NT2/D1 (cell line): ENCODE data around the gene ZBTB20.

Experiments used
- DNase-seq: peaks from one replicate; pipeline ENCODE4 v3.0.0-alpha.2; 2011; ENCODE audit warnings: low read depth, low spot score
- H3K27me3 ChIP-seq: 2 replicates; pipeline ENCODE4 v1.6.0; 2011; ENCODE audit warnings: mild to moderate bottlenecking; ENCODE audit not compliant: insufficient read length, insufficient read depth
- H3K36me3 ChIP-seq: 2 replicates; pipeline ENCODE4 v1.6.1; 2011; ENCODE audit warnings: mild to moderate bottlenecking, low read length, mixed read lengths; ENCODE audit not compliant: insufficient read depth, insufficient read length
- H3K4me1 ChIP-seq: 2 replicates; pipeline ENCODE4 v1.5.1; 2011; ENCODE audit not compliant: insufficient read depth, insufficient read length
- H3K4me3 ChIP-seq: 2 replicates; pipeline ENCODE4 v1.5.1; 2011; ENCODE audit warnings: low read depth; ENCODE audit not compliant: insufficient read length
- H3K9ac ChIP-seq: 2 replicates; pipeline ENCODE4 v1.6.0; 2011; ENCODE audit warnings: low read depth; ENCODE audit not compliant: insufficient read length
- H3K9me3 ChIP-seq: 2 replicates; pipeline ENCODE4 v1.5.1; 2011; ENCODE audit warnings: mild to moderate bottlenecking, low read length; ENCODE audit not compliant: insufficient read depth
- SUZ12 ChIP-seq: IDR thresholded peaks from 2 replicates; pipeline ENCODE4 v1.6.1; 2011; ENCODE audit not compliant: insufficient read length, insufficient read depth; ENCODE audit errors: extremely low read depth
- YY1 ChIP-seq: IDR thresholded peaks from 2 replicates; pipeline ENCODE4 v1.6.1; 2011; ENCODE audit not compliant: insufficient read length, insufficient read depth
- ZNF274 ChIP-seq: IDR thresholded peaks from 2 replicates; pipeline ENCODE4 v1.6.1; 2011; ENCODE audit warnings: mild to moderate bottlenecking, low read depth, low read length

The ZBTB20 gene

GRCh38 chr3:114624571-114625181 lies 522.4 kb downstream of the ZBTB20 start:
- Histone ChIP-seq H3K4me3 (no peak overlapping the region), H3K36me3 (no peaks in the 10 kb centered on the region), H3K27me3 (no peaks in the 10 kb centered on the region), H3K4me1 (no peaks in the 10 kb centered on the region), H3K9ac (no peak overlapping the region), H3K9me3 (no peaks in the 10 kb centered on the region)
- DNase-seq, result no peak
- TF ChIP-seq SUZ12 (no peak), ZNF274 (no peak), YY1 (no peak)

- Histone ChIP-seq H3K36me3 (no peaks in the 10 kb centered on the region), H3K4me3 (no peak overlapping the region), H3K4me1 (no peaks in the 10 kb centered on the region), H3K27me3 (no peaks in the 10 kb centered on the region), H3K9me3 (no peaks in the 10 kb centered on the region), H3K9ac (no peak overlapping the region)
- no peak for DNase-seq
- TF ChIP-seq ZNF274 (no peak), SUZ12 (no peak)
These were observed 523.0 kb downstream of the ZBTB20 start for GRCh38 chr3:114624047-114624445.

GRCh38 chr3:114623420-114624046 lies 523.6 kb downstream of the ZBTB20 start:
- Histone ChIP-seq H3K9me3 (no peaks in the 10 kb centered on the region), H3K36me3 (no peaks in the 10 kb centered on the region), H3K4me1 (no peaks in the 10 kb centered on the region), H3K4me3 (no peak overlapping the region), H3K27me3 (no peaks in the 10 kb centered on the region), H3K9ac (no peak overlapping the region)
- TF ChIP-seq YY1 (no peak), ZNF274 (no peak), SUZ12 (no peak)
- no peak for DNase-seq

- Histone ChIP-seq H3K27me3 (no peaks in the 10 kb centered on the region), H3K4me3 (no peak overlapping the region), H3K9me3 (no peaks in the 10 kb centered on the region), H3K9ac (no peak overlapping the region), H3K36me3 (no peaks in the 10 kb centered on the region), H3K4me1 (no peaks in the 10 kb centered on the region)
- no peak for TF ChIP-seq SUZ12
- no peak for TF ChIP-seq ZNF274
- TF ChIP-seq YY1, result no peak
- no peak for DNase-seq
These were observed 525.1 kb downstream of the ZBTB20 start for GRCh38 chr3:114622001-114622400.

- H3K9me3 ChIP-seq, result no peaks in the 10 kb centered on the region
These were observed 527.3 kb downstream of the ZBTB20 start for GRCh38 chr3:114619771-114620170.

GRCh38 chr3:114615523-114616085 lies 531.5 kb downstream of the ZBTB20 start:
- no peak overlapping the region for H3K9ac ChIP-seq
- DNase-seq, result no peak
- no peaks in the 10 kb centered on the region for H3K36me3 ChIP-seq
- H3K27me3 ChIP-seq, result no peaks in the 10 kb centered on the region
- TF ChIP-seq SUZ12 (no peak), ZNF274 (no peak), YY1 (no peak)
- no peaks in the 10 kb centered on the region for H3K4me1 ChIP-seq
- H3K9me3 ChIP-seq, result no peaks in the 10 kb centered on the region
- H3K4me3 ChIP-seq, result no peak overlapping the region

More at GRCh38 chr3:114619771-114620170, 527.3 kb downstream of the ZBTB20 start:
- no peak for DNase-seq
- Histone ChIP-seq H3K9ac (no peak overlapping the region), H3K4me1 (no peaks in the 10 kb centered on the region), H3K4me3 (no peak overlapping the region), H3K27me3 (no peaks in the 10 kb centered on the region), H3K36me3 (no peaks in the 10 kb centered on the region)
- TF ChIP-seq SUZ12 (no peak), ZNF274 (no peak), YY1 (no peak)

- Histone ChIP-seq H3K9me3 (no peaks in the 10 kb centered on the region), H3K4me3 (no peak overlapping the region), H3K4me1 (no peaks in the 10 kb centered on the region), H3K9ac (no peak overlapping the region), H3K36me3 (no peaks in the 10 kb centered on the region), H3K27me3 (no peaks in the 10 kb centered on the region)
- no peak for DNase-seq
- TF ChIP-seq YY1 (no peak), SUZ12 (no peak), ZNF274 (no peak)
These were observed 537.0 kb downstream of the ZBTB20 start for GRCh38 chr3:114609973-114610630.
